Measurements from ENCODE around the gene GJC1.
"Not testable (repeated sequence)": the region's sequence is repeated elsewhere in the genome, so short reads cannot be mapped to it uniquely, and the experiment has no call there.

The GJC1 gene

GRCh38 chr17:44758414-44759085, 71.5 kb downstream of the GJC1 start, which contains the start of gene ADAM11:
ADAM11 (plus strand) TSS chr17:44758988; CDS start chr17:44759200, 212 bp downstream.
- no peak for FAIRE-seq

- no peak for FAIRE-seq
Observed at GRCh38 chr17:44757918-44758413, 72.1 kb downstream of the GJC1 start.

- FAIRE-seq: no peak
Observed at GRCh38 chr17:44757045-44757917, 72.8 kb downstream of the GJC1 start.

- not testable (repeated sequence) for FAIRE-seq
Observed at GRCh38 chr17:44755180-44755579, 74.9 kb downstream of the GJC1 start.

GRCh38 chr17:44754276-44754675, 75.8 kb downstream of the GJC1 start:
- FAIRE-seq: no peak

- no peak for FAIRE-seq
Observed at GRCh38 chr17:44752953-44753861, 76.9 kb downstream of the GJC1 start.

GRCh38 chr17:44751806-44752205, 78.3 kb downstream of the GJC1 start:
- FAIRE-seq: no peak

GRCh38 chr17:44751331-44751730, 78.8 kb downstream of the GJC1 start:
- FAIRE-seq: no peak

GRCh38 chr17:44749980-44750318, 80.1 kb downstream of the GJC1 start:
- no peak for FAIRE-seq

- no peak for FAIRE-seq
Observed at GRCh38 chr17:44749076-44749979, 80.8 kb downstream of the GJC1 start.
